HG03460 (cell line): Measurements from ENCODE around the gene HRH3.

ENCODE experiments used
- ATAC-seq: cut with Tn5 transposase; IDR thresholded peaks from one replicate; pipeline ENCODE4 v1.9.1; 2021; ENCODE audit not compliant: unreplicated experiment

Gene HRH3

GRCh38 chr20:62244644-62245108 is 24.6 kb upstream of the HRH3 start:
- no peak for ATAC-seq

DNA sequence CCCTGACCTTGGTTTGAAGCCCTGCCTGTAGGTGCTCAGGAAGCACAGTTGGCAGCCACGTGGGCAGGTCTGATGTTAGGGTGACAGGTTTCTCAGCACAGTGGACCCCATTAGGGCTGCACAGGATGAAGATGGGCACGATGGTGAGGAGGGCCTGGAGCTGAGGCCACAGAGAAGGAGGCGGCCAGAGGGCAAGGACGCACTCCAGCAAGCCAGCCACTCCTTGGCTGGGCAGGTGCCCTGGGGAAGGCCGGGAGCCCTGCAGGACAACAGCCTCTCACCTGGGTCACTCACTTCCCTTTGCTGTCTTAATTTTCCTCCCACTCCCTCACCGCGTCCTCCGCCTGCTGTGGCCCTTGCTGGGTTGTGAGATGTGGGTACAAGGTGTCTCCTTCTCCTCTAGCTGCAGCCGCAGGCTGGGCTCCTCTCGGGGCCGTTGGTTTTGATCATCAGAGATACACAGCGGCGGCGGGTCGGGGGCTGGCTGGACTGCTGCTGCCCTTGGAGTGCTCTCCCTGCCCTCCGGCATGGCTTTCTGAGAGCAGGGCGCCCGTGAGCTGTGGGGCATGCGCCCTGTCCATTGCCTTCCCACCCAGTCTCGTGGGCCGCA is 23.9 kb upstream of the HRH3 start:
- no peak for ATAC-seq

GRCh38 chr20:62243106-62243505 is 23.0 kb upstream of the HRH3 start:
- ATAC-seq: no peak

- no peak for ATAC-seq
These were observed 22.1 kb upstream of the HRH3 start for GRCh38 chr20:62242176-62242575.

GRCh38 chr20:62241506-62241905 is 21.4 kb upstream of the HRH3 start:
- ATAC-seq: no peak

DNA sequence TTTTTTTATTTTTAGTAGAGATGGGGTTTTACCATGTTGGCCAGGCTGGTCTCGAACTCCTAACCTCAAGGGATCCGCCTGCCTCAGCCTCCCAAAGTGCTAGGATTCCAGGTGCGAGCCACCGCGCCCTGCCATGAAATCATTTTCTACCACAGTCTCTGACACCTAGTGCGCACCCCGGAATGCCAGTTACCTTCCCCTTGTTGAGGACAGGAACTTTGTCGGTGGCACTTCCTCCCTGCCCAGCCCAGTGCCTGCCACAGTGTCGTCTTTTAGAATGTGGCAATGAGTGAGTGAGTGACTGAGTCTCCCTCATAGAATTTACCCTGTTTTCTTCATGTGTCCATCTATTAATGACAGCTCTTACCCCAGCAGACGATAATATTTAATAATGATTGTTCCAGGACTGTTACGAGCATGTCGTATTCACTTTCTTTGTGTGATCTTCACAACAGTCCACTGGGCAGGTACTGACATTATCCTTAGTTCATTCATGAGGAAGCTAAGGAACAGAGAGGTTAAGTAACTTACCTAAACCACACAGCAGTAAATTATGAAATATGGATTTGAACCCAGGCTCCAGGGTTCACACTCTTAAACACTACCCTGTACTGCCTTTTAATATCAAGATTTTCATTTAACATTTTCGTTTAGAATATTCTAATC is 20.1 kb upstream of the HRH3 start:
- no peak for ATAC-seq

GRCh38 chr20:62239278-62239879 is 19.3 kb upstream of the HRH3 start:
- ATAC-seq: no peak

DNA sequence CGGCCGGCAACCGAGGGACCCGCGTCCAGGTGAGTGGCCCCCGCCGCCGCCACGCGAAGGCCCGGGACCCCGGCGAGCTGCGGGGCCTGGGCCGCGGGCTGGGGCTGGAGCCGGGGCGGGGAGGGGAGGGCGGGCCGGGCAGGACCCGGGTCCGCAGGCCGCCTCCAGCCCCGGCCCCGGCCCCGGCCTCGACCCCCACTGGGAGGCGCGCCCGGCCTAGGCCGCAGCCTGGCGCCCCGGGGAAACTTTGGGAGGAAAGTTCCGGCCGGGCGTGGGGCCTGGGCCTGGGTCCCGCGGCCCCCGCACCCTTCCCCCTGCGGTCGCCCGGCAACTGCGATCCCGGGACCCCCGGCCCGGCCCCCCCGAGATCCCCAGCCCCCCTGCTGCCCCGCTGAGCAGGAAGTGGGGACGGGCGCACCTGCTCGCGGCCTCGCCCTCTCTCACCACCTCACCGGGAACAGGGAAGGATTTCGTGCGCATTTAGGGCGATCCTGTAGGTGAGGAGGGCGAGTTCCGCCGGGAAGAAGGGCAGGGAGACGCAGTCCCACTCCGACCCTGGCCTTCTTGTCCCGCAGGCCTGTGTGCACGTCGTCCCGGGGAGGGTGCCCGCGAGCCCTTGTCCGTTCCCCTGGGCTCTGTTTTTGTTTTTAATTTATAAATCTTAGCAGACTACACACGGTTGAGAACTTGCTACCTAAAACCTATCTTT is 18.6 kb upstream of the HRH3 start:
- peak; percentile 8 for ATAC-seq

DNA sequence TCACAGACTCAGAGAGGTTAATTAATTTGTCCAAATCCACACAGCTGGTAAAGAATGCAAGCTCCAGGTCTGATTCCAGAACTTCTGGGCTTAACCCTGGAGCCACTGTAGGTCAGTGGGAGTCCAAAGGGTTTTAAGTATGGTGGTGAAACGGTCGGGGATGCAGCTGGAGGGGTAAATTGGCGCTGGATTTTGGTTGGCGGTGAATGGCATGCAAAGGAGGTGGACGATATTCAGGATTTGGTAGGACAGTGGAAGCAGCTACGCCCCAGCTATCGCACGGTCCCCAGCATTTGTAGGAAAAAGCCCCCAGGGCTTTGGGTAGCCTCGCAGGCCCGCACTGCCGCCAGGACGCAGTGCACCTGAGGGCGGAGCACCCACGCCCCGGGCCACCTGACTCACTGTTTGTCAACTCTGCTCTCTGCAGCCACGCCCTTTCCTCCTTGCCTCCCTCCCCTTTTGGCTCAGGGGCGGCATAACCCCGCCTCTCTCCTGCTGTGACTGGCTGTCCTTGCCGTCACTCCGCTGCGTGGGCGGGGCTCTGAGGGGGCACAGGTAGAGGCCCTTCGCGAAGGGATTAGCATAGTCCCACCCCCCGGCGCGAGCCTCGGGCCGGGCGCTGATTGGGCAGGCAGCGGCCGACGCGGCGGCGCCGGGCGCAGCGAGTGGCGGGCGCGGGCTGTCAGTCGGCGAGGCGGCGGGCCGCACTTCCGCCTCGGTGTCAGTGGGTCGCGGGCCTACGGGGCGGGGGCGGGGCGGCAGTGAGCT is 17.9 kb upstream of the HRH3 start, which contains the start of gene OSBPL2:
TSS of gene OSBPL2 (plus strand) at position 721 of the 768 bp plus-strand sequence. CDS start 17,664 bp downstream, outside the sequence.
- peak; percentile 98 for ATAC-seq

DNA sequence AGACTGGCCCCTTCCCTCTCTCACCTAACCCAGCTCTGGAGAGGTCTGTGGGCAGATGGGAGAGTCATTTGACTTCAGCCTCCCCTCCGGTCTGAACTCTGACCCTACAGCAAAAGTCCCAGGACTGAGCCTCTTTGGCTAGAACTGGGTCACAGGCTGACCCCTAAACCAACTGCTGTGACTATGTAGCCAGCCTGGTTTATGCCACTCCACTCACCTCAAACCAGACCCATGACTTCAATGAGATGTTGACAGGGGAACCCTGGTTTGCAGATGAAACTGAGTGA is 17.4 kb upstream of the HRH3 start:
- no peak for ATAC-seq

DNA sequence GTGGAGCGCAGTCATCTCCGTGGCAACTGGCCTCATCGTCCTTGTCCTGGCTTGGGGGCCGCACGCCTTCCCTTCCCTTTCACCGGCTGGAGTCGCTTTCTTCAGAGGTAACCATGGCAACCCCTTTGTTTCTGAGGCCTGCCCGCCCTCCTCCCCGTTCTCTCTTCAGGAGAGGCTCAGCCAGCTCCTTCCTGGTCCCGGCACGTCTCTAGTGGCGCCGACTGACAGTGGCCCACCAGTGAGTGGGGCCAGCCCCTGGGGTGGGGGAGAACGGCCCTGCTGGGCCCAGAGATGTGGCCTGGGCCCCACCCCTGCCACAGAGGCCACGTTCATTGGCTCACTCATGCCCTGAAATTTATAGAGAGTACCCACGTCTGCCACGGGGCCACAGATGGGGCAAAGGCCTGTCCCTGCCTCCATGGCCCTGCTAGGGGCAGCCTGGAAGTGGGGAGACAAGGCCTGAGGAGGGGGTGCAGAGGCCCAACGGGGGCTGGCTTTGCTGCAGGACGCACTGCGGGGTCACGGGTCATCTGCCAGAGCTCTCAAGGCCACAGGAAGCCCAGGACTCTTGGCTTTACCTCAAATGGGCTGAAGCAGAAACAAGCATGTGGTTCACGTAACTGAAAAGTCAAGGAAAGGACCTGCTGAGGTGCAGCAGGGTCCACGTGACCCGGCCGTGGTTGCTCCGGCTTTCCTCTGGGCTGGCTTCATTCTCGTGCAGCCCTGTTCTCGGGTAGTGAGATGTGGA is 16.9 kb upstream of the HRH3 start:
- no peak for ATAC-seq

DNA sequence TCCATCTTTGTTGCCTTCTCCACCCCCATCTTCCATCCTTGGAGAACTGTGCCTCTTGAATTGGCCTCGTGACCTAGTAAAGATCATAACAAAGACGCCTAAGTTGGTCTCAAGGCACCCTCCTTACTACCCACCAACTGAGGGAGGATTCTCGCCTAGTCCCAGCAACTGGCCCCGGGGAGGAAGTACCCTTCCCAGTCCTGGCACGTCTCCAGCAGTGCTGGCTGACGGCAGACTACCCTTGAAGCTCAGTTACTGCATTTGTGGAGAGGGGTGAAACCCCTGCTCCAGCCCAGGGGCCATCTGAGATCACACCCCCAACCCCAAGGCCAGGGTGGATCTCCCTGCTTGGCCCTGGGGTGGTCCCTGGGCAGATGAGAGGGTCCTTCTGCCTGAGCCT is 16.1 kb upstream of the HRH3 start:
- no peak for ATAC-seq

DNA sequence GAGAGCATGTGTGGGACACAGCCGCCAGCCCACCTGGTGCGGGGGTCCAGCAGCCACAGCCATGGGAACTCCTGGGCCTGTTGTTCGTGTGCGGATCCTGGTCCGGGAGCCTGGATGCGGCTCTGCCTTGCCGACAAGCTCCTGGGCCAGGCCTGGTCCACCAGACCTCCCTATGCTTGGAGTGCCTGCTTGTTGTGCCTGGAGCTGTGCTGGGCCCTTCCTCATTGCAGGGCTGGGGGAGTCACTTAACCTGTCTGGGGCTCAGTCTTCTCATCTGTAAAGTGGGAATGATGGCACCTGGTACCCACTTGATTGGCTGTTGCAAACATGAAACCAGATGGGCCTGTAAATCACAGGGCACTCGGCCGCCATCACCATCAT is 15.7 kb upstream of the HRH3 start:
- no peak for ATAC-seq

DNA sequence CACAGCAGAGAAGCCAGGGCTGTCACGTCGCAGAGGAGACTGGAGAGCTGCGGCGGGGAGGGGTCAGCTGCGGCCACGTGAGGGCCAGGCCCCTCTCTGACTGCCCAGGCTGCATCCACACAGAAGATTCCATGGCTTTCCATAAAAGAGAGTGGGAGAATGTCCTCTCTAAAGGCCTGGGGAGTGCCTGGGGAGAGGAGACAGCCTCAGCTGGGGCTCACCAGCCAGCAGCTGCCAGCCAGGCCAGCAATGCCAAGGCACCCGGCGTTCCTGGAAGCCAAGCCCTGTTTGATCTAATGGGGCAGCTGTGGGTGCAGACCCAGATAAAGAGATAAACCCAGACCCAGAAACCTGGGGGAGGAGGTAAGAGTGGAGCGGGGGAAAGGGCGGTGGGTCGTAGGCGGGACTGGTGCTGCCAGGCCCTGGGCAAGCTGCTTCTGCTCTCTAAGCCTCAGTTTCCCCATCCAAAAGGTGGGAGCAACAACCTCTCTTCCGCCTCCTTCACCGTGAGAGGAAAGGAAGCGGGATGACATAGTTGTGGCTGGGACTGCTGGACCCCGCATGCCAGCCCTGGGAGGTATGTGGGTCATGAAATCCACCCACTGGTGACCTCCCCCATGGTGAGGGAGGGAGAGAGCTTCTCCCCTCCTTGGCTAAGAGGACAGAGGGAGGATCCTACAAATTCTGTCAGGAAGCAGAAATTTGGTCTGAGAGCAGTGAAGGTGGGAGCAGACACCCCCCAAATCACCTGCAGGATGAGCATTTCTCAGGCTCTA is 15.1 kb upstream of the HRH3 start:
- no peak for ATAC-seq

GRCh38 chr20:62234339-62234738 is 14.3 kb upstream of the HRH3 start:
- no peak for ATAC-seq

GRCh38 chr20:62233684-62234083 is 13.6 kb upstream of the HRH3 start:
- ATAC-seq: no peak

DNA sequence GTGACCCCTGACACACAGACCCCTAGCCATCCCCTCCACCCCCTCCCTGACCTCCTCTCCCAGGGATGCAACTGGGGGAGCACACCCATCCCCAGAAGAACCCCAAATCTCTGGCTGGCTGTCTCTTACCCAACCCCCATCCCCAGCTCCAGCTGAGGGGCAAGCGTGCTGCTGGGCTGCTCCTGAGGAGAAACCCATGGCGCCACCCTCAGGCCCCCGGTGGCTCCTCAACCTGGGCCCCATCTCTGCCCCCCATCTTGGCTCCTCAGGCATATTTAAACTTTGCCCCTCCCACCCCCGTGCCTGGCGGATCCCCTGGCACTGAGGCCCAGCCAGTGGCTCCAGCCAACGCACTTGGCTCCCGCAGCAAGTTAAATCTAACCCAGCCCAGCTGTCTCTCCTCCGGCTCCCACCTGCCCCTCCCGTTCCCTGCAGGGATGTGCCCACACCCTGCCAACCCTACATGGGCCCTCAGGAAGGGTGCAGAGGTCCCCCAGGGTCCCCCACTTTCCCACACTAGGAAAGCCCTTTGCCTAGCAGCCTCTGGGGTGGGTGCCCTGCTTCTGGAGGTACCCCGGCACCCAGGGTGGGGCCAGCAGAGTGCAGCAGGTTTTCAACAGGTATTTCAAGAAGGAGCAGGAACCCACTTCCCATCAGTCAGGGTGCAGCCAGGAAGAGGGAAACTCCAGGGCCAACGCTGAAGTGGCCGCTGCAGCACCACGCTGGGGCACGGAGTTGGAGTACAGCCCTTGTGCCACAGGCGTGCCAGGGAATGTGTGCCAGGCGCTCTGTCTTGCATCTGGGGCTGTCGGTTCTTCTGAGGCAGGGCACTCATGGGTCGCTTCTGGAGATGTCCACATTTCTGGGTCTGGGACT is 12.9 kb upstream of the HRH3 start:
- ATAC-seq: no peak

DNA sequence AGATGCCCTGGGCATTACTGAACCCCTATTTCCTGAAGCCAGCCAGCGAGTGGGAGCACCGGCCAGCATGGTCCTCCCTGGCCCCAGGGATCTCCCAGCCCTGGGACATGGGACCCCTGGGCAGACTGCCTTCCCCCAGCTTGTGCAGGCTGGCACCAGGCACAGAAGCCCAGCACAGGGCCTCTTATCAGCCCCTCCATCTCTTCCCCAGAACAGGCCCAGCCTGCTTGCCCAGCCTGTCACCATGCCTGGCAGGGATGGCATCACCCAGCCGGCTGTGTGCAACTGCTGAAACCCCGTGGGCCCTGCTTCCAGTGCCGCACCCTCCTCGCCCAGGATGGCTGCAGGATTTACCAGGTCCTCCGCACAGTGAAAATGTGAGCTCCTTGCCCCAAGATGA is 12.1 kb upstream of the HRH3 start:
- ATAC-seq: no peak

DNA sequence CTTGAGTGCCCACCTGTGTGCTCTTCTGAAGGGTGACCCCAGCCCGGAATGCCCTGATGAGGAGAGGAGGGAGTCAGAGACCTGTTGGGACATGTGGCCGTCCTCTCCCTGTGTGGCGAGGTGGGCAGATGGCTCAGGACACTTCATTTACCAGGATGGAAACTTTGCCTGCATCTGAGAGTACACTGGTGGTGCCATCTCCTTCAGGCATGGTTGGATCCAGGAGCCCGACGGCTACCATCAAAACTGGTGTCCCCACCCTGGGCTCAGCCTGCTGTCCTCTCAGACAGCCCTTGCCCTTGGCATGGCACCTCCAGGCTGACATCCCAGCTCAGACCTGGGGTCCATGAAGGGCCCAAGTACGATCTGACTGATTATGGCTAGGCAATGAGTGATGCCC is 11.2 kb upstream of the HRH3 start:
- no peak for ATAC-seq
